ENCODE data around the gene SH2D4B. TPM values are rescaled to one million over a fixed set of nuclear protein-coding genes. Genes with fewer than 3 reads are reported as not detected.

Gene SH2D4B
- total RNA-seq, 4 donors from 2014 or later: not detected

DNA sequence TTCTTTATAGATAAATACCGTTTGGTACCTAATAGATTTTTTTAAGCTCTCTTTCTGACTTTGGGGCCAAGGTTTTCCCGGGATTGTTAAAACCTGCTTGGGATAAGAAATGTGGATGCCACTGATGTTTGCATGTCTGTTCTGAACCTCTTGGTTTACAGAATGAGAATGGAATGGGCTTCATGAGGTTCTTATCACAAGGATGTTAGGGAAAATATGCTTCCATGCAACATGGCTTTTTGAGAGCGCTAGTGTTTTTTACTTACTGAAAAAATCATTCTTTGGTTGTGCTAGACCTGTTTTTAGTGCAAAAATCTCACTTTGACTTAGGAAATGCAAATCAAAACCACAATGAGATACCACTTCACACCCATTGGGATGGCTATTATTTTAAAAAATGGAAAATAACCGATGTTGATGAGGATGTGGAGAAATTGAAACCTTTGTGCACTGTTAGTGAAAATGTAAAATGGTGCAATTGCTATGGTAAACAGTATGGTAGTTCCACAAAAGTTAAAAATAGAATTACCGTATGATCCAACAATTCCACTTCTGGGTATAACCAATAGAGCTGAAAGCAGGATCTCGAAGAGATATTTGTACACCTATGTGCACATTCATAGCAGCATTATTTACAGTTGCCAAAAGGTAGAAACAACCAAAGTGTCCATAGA, 44.7 kb upstream of the SH2D4B start:
- no peak for DNase-seq (ENCODE audit: low spot score in 2 of 2)
- Histone ChIP-seq H3K27me3 (no peaks in the 10 kb centered on the region), H3K27ac (peak overlapping the region in 2 of 4 donors; percentile 38 to 47), H3K4me1 (peaks cover 4 to 100% (median 70%) of the 10 kb centered on the region in 4 donors), H3K9me3 (peaks cover 0 to 6% (median 0%) of the 10 kb centered on the region in 4 donors), H3K36me3 (peaks cover 0 to 49% (median 0%) of the 10 kb centered on the region in 3 donors), H3K4me3 (no peak overlapping the region)
- TF ChIP-seq POLR2A (IDR thresholded peaks at IDR 0.05) (no peak), EP300 (IDR thresholded peaks at IDR 0.05) (no peak)
- TF ChIP-seq, protein P1, sequence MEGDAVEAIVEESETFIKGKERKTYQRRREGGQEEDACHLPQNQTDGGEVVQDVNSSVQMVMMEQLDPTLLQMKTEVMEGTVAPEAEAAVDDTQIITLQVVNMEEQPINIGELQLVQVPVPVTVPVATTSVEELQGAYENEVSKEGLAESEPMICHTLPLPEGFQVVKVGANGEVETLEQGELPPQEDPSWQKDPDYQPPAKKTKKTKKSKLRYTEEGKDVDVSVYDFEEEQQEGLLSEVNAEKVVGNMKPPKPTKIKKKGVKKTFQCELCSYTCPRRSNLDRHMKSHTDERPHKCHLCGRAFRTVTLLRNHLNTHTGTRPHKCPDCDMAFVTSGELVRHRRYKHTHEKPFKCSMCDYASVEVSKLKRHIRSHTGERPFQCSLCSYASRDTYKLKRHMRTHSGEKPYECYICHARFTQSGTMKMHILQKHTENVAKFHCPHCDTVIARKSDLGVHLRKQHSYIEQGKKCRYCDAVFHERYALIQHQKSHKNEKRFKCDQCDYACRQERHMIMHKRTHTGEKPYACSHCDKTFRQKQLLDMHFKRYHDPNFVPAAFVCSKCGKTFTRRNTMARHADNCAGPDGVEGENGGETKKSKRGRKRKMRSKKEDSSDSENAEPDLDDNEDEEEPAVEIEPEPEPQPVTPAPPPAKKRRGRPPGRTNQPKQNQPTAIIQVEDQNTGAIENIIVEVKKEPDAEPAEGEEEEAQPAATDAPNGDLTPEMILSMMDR (IDR thresholded peaks at IDR 0.05): no peak
- WGBS, 2 donors: 68 to 72% methylated on average over 6 of the region's 6 CpGs

DNA sequence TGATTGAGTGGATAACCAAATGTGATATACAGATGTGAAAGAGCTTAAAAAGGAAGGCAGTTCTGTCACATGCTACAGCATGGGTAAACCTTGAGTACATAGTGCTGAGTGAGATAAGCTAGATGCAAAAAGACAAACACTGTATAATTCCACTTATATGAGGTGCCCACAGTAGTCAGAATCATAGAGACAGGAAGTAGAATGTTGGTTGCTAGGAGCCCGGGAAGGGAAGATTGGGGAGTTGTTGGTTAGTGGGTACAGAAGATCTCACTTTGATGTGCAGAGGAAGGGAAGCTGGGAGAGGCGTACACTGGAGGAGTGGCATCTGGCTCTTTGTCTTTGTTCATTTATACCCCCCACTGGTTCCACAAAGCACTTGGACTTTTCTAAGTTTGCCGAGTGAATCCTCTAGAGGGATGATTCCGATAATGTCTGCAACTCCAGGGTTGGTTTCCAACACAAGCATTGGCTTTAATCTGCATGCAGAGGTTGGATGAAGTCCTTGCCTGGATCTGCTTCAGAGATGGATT, 44.1 kb upstream of the SH2D4B start:
- TF ChIP-seq EP300 (IDR thresholded peaks at IDR 0.05): peak in 1 of 2 donors; percentile 34
- no peak for TF ChIP-seq POLR2A (IDR thresholded peaks at IDR 0.05)
- Histone ChIP-seq H3K36me3 (peaks cover 0 to 49% (median 0%) of the 10 kb centered on the region in 3 donors), H3K4me3 (no peak overlapping the region), H3K4me1 (peaks cover 4 to 100% (median 70%) of the 10 kb centered on the region in 4 donors), H3K27me3 (no peaks in the 10 kb centered on the region), H3K9me3 (peaks cover 0 to 6% (median 0%) of the 10 kb centered on the region in 4 donors), H3K27ac (peak overlapping the region in 2 of 4 donors; percentile 38 to 47)
- 20 to 26% methylated on average over 4 of the region's 4 CpGs for WGBS, 2 donors
- DNase-seq (ENCODE audit: low spot score in 2 of 2): no peak

GRCh38 chr10:80496555-80497172, 41.0 kb upstream of the SH2D4B start:
- H3K36me3 ChIP-seq: peaks cover 0 to 18% (median 0%) of the 10 kb centered on the region in 3 donors
- TF ChIP-seq, protein P1 (IDR thresholded peaks at IDR 0.05): no peak
- TF ChIP-seq POLR2A (IDR thresholded peaks at IDR 0.05) (no peak), EP300 (IDR thresholded peaks at IDR 0.05) (no peak)
- no peaks in the 10 kb centered on the region for H3K27me3 ChIP-seq
- H3K4me1 ChIP-seq: peaks cover 9 to 100% (median 85%) of the 10 kb centered on the region in 4 donors
- peak overlapping the region in 2 of 4 donors; percentile 86 to 96 for H3K27ac ChIP-seq
- peaks cover 0 to 6% (median 0%) of the 10 kb centered on the region in 4 donors for H3K9me3 ChIP-seq
- DNase-seq (ENCODE audit: low spot score in 2 of 2): no peak
- no peak overlapping the region for H3K4me3 ChIP-seq
- 87 to 93% methylated on average over 4 of the region's 4 CpGs for WGBS, 2 donors

DNA sequence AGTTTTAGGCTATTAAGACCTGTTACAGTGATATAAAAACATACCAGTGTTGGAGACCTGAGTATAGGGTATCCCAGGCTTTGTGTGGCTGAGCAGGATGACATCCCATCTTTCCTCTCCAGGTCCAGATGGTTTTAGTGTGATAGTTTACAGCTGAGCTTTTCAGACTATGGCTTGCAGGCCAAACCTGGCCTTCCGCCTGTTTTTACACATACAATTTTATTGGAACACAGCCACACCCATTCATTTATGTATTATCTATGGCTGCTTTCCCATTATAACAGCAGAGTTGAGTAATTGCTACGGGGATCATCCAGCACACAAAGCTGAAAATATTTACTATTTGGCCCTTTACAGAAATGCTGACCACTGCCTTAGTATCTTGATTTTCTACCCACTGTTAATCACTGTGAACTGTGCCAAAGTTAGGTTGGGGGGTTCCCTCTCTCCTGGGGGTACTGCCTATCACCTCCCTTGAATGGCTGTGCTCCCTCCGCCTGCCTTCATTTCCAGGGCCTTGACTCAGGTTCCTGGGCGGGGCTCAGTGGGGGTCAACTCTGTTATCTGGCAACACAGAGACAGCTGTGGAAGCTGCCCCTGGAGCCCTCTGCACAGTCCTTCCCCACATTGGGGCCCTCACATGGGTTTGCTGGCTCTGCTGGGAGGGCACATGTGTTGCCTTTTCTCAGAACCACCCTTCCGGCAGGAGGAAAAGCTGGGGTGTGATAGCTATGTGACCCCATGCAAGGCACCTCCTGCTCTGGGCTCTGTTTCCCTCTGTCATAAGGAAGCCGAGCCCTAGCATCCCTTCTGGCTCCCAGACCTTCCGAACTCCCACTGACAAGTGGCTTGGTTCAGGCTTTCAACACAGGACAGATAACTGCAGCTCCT, 40.3 kb upstream of the SH2D4B start:
- Histone ChIP-seq H3K4me1 (peaks cover 9 to 100% (median 88%) of the 10 kb centered on the region in 4 donors), H3K36me3 (peaks cover 0 to 11% (median 0%) of the 10 kb centered on the region in 3 donors), H3K9me3 (peaks cover 0 to 6% (median 0%) of the 10 kb centered on the region in 4 donors), H3K27me3 (no peaks in the 10 kb centered on the region), H3K4me3 (no peak overlapping the region), H3K27ac (peak overlapping the region; percentile 70 to 96 (median 82))
- TF ChIP-seq EP300 (IDR thresholded peaks at IDR 0.05) (peak in 1 of 2 donors; percentile 64), POLR2A (IDR thresholded peaks at IDR 0.05) (no peak)
- WGBS, 2 donors: 44 to 49% methylated on average over 6 of the region's 7 CpGs
- no peak for DNase-seq (ENCODE audit: low spot score in 2 of 2)

GRCh38 chr10:80498078-80498832, 39.4 kb upstream of the SH2D4B start:
- Histone ChIP-seq H3K27ac (peak overlapping the region; percentile 70 to 96 (median 82)), H3K36me3 (peaks cover 0 to 5% (median 0%) of the 10 kb centered on the region in 3 donors), H3K4me3 (no peak overlapping the region), H3K27me3 (no peaks in the 10 kb centered on the region), H3K4me1 (peaks cover 9 to 100% (median 91%) of the 10 kb centered on the region in 4 donors), H3K9me3 (peaks cover 0 to 6% (median 0%) of the 10 kb centered on the region in 4 donors)
- no peak for DNase-seq (ENCODE audit: low spot score in 2 of 2)
- TF ChIP-seq, protein P1 (IDR thresholded peaks at IDR 0.05): peak in 1 of 5 experiments; percentile 2
- TF ChIP-seq EP300 (IDR thresholded peaks at IDR 0.05): no peak
- WGBS, 2 donors: 39 to 40% methylated on average over 8 of the region's 8 CpGs

All from tibial nerve (tissue), 4 donors.